IMR-90 (cell line): Measurements from ENCODE around the gene SLC38A5. TPM values are rescaled to one million over a fixed set of nuclear protein-coding genes. Genes with fewer than 3 reads are reported as not detected.
A peak's percentile ranks its signal among the peaks of the same experiment; 100 is the strongest.

Source experiments
- ATAC-seq: fragments of 200-7000 bp; cut with Tn5 transposase; 2 replicates; pipeline ENCODE4 v1.9.1; 2020; ENCODE audit warnings: low read depth, mild to moderate bottlenecking, moderate library complexity
- BruUV-seq: library from RNA; stranded (reverse); fragments of 400-500 nt; replicated peaks from 2 replicates; lab custom pipeline; 2021; lab: Mats Ljungman, UMichigan
- CTCF ChIA-PET: fragments of 300-600 bp; formaldehyde crosslinking; extraction: SDS; loops from one replicate; lab custom pipeline; 2021; ENCODE audit warnings: antibody characterized with exemption; lab: Yijun Ruan, JAX
- POLR2A ChIA-PET: fragments of 300-600 bp; sonication (Branson Sonifier 250); formaldehyde crosslinking; loops from one replicate; lab custom pipeline; 2022; ENCODE audit warnings: antibody characterized with exemption; ENCODE audit not compliant: unreplicated experiment; lab: Charles Lee
- DNase-seq: peaks from one replicate; pipeline ENCODE4 v3.0.0; 2013
- H2AFZ ChIP-seq: replicated peaks from 2 replicates; pipeline ENCODE3; 2013; ENCODE audit warnings: low read length, mild to moderate bottlenecking; ENCODE audit not compliant: poor library complexity
- H2AK5ac ChIP-seq: 2 replicates; pipeline ENCODE4 v1.6.1; 2013; ENCODE audit warnings: low read depth, low read length, inconsistent platforms
- H2AK9ac ChIP-seq: replicated peaks from 2 replicates; pipeline ENCODE3; 2013; ENCODE audit warnings: mild to moderate bottlenecking, low read depth, low read length, moderate library complexity; ENCODE audit not compliant: poor library complexity
- H2BK120ac ChIP-seq: 2 replicates; pipeline ENCODE4 v1.6.1; 2013; ENCODE audit warnings: low read depth, low read length, inconsistent platforms
- H2BK15ac ChIP-seq: 3 replicates; pipeline ENCODE4 v1.6.1; 2013; ENCODE audit warnings: low read depth, low read length, inconsistent platforms
- H2BK20ac ChIP-seq: 2 replicates; pipeline ENCODE4 v1.6.1; 2013; ENCODE audit warnings: low read depth, mild to moderate bottlenecking, inconsistent platforms, low read length, moderate library complexity
- H2BK5ac ChIP-seq: 2 replicates; pipeline ENCODE4 v1.6.1; 2013; ENCODE audit warnings: mild to moderate bottlenecking, low read depth, low read length, inconsistent platforms; ENCODE audit not compliant: poor library complexity, severe bottlenecking
- H3K14ac ChIP-seq: replicated peaks from 2 replicates; pipeline ENCODE4 v1.6.1; 2013; ENCODE audit warnings: low read depth, low read length, inconsistent platforms
- H3K18ac ChIP-seq: 2 replicates; pipeline ENCODE4 v1.6.1; 2013; ENCODE audit warnings: low read depth, low read length, control low read depth
- H3K23ac ChIP-seq: 2 replicates; pipeline ENCODE4 v1.6.1; 2013; ENCODE audit warnings: low read depth, low read length, inconsistent platforms
- H3K27ac ChIP-seq: 2 replicates; pipeline ENCODE4 v1.5.1; 2013; ENCODE audit warnings: mild to moderate bottlenecking, control low read depth, low read length; ENCODE audit not compliant: insufficient read depth
- H3K27me3 ChIP-seq: 2 replicates; pipeline ENCODE4 v1.6.1; 2013; ENCODE audit warnings: low read length; ENCODE audit not compliant: control insufficient read depth, insufficient read depth
- H3K36me3 ChIP-seq: 2 replicates; pipeline ENCODE4 v1.6.1; 2013; ENCODE audit warnings: low read length, mixed read lengths; ENCODE audit not compliant: control insufficient read depth, insufficient read depth
- H3K4ac ChIP-seq: 2 replicates; pipeline ENCODE4 v1.6.1; 2013; ENCODE audit warnings: low read depth, low read length, inconsistent platforms
- H3K4me1 ChIP-seq: 2 replicates; pipeline ENCODE4 v1.6.1; 2013; ENCODE audit warnings: low read length, mixed read lengths; ENCODE audit not compliant: control insufficient read depth, insufficient read depth
- H3K4me2 ChIP-seq: 2 replicates; pipeline ENCODE4 v1.6.1; 2013; ENCODE audit warnings: low read depth, mild to moderate bottlenecking, control low read depth, low read length, moderate library complexity
- H3K4me3 ChIP-seq: 2 replicates; pipeline ENCODE4 v1.5.1; 2013; ENCODE audit warnings: low read depth, mild to moderate bottlenecking, control low read depth, low read length, moderate library complexity; ENCODE audit not compliant: insufficient read depth
- H3K56ac ChIP-seq: 2 replicates; pipeline ENCODE4 v1.6.1; 2013; ENCODE audit warnings: low read length, inconsistent platforms; ENCODE audit not compliant: insufficient read depth; ENCODE audit errors: extremely low read depth
- H3K79me1 ChIP-seq, 2 experiments: 2 replicates each; pipeline ENCODE4 v1.6.1; 2013; ENCODE audit warnings: low read length in 2 of 2, inconsistent platforms in 1 of 2, low read depth in 1 of 2
- H3K9ac ChIP-seq: 2 replicates; pipeline ENCODE4 v1.6.1; 2013; ENCODE audit warnings: low read depth, low read length, control low read depth
- H3K9me1 ChIP-seq: 2 replicates; pipeline ENCODE4 v1.6.1; 2013; ENCODE audit warnings: low read length, inconsistent platforms; ENCODE audit not compliant: insufficient read depth
- H3K9me3 ChIP-seq: 2 replicates; pipeline ENCODE4 v1.6.1; 2013; ENCODE audit warnings: low read length; ENCODE audit not compliant: control insufficient read depth, insufficient read depth
- H4K20me1 ChIP-seq: 2 replicates; pipeline ENCODE4 v1.6.1; 2013; ENCODE audit warnings: low read length, inconsistent platforms; ENCODE audit not compliant: insufficient read depth
- H4K5ac ChIP-seq: 2 replicates; pipeline ENCODE4 v1.6.1; 2013; ENCODE audit warnings: mild to moderate bottlenecking, low read depth, low read length, control low read depth
- H4K8ac ChIP-seq, 2 experiments: 2 replicates each; pipeline ENCODE4 v1.6.1; 2013; ENCODE audit warnings: low read depth in 2 of 2, low read length in 2 of 2, control low read depth in 1 of 2, inconsistent platforms in 1 of 2
- H4K91ac ChIP-seq: 2 replicates; pipeline ENCODE4 v1.6.1; 2013; ENCODE audit warnings: low read depth, low read length, inconsistent platforms; ENCODE audit not compliant: insufficient read depth
- FOS ChIP-seq: fragments of 150-350 bp; IDR thresholded peaks from 2 replicates; pipeline ENCODE4 v1.6.1; 2016; ENCODE audit warnings: low read depth, low read length
- MAZ ChIP-seq: IDR thresholded peaks from 2 replicates; pipeline ENCODE4 v1.6.1; 2012; ENCODE audit warnings: low read depth, mild to moderate bottlenecking, low read length, improper control_type of control experiment, moderate library complexity, borderline replicate concordance
- WGBS, 2 experiments: methylation state at CpG; one replicate each; pipeline versions ENCODE4 v1.1.5 to v1.1.7; 2013; ENCODE audit warnings: missing lambda C conversion rate in 2 of 2; ENCODE audit not compliant: insufficient read length in 1 of 2; ENCODE audit errors: extremely low coverage in 2 of 2; 5-methylcytosine and 5-hydroxymethylcytosine counted together
- dilution Hi-C: fragments of 300-500 bp; cut with HindIII; formaldehyde crosslinking; loops from one replicate; pipeline ENCODE4 v1.14.3; 2018; ENCODE audit warnings: low sequenced_read_pairs; ENCODE audit not compliant: unreplicated experiment
- in situ Hi-C: fragments of 300-500 bp; cut with MboI; formaldehyde crosslinking; loops from 3 replicates; pipeline ENCODE4 v1.14.3; 2019; ENCODE audit warnings: low sequenced_read_pairs, inconsistent platforms, mixed read lengths
- intact Hi-C: fragments of 100-400 bp; cut with micrococcal nuclease; formaldehyde crosslinking; loops from 2 replicates; pipeline ENCODE4 v1.10.0; 2022
- polyA plus RNA-seq, 3 experiments: library from polyadenylated mRNA; depleted of rRNA; stranded (reverse); fragments of >200 nt; gene quantifications; 2 replicates each; pipeline ENCODE4 v1.2.3, GENCODE V29; 2012; ENCODE audit warnings: low replicate concordance in 1 of 3
- total RNA-seq: library from RNA; depleted of rRNA; stranded (reverse); fragments of >200 nt; gene quantifications from 2 replicates; pipeline ENCODE4 v1.2.3, GENCODE V29; 2012

Gene SLC38A5
- total and polyA plus RNA-seq, 2 of the 4 experiments (the other 2 are of a cell fraction), result 12.2 to 20.4 TPM

DNA sequence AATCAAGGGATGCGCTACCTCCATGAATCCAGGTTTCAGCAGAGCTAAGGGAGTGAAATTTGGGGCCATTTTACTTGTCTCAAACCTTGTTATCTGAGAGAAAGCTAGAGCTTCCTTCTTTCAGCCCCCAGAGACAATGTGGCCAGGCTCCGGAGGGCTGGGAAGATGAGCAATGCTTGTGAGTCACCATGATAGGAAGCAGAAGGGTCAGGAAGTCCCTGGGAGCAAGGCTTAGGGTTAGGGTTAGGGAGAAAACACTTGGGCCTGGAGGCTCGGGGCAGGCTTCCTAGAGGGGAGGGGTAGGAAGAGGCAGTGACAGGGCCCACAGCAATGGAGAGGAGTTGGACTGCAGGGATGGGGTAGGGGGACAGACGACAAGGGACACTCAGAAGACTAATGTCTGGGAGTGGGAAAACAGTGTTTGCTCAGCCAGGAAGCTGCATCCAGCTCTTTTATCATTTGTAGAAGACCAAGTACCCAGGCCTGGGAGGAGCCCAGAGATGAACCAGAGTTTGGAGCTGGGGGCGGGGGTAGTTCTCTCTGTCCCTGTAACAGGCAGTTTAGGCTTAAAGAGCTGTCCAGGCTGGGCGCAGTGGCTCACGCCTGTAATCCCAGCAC is 22.3 kb upstream of the SLC38A5 start:
- H4K5ac ChIP-seq, result peak overlapping the region; percentile 36; the same call in 1 of the 2 replicates
- H4K8ac ChIP-seq, result peak overlapping the region; percentile 33 to 54; a peak in 2 of 4 replicates
- intact Hi-C loops, result loop anchor here (5.0 kb wide), 2 partner anchors 465 to 655 kb away; partner anchors contain the start of gene ZNF81
- H3K4me1 ChIP-seq, result peaks cover 5% of the 10 kb centered on the region
- H3K9ac ChIP-seq, result no peak overlapping the region
- H2AFZ ChIP-seq, result peak overlapping the region; percentile 68
- H3K4me3 ChIP-seq, result no peak overlapping the region
- dilution Hi-C loops, result no loop called here
- 0 out of 2 replicates have a peak overlapping the region, but pooled peaks have one; percentile 71 for H3K23ac ChIP-seq
- H2BK120ac ChIP-seq, result peak overlapping the region; percentile 73
- peak; percentile 35 for DNase-seq
- peak overlapping the region; percentile 78 for H3K4ac ChIP-seq
- H4K20me1 ChIP-seq, result no peaks in the 10 kb centered on the region
- BruUV-seq, result no TSS peak
- ChIA-PET CTCF (no interaction called here), POLR2A (no interaction called here)
- in situ Hi-C loops, result loop anchor here (10.0 kb wide), 1 partner anchor 408 kb away; no protein-coding TSS in a partner anchor
- peak overlapping the region; percentile 23 for H4K91ac ChIP-seq
- no peaks in the 10 kb centered on the region for H3K79me1 ChIP-seq
- peak overlapping the region; percentile 16 for H2BK5ac ChIP-seq
- no peak overlapping the region for H3K18ac ChIP-seq
- H3K27ac ChIP-seq, result peak overlapping the region; percentile 58
- WGBS, 2 experiments, result 72% methylated on average over 3 of the region's 7 CpGs; no CpG with 5 or more reads in 1 of the 2 experiments
- peak overlapping the region; percentile 62; the same call in 1 of the 2 replicates for H2BK20ac ChIP-seq
- H2BK15ac ChIP-seq, result peak overlapping the region; percentile 91; the same call in 1 of the 3 replicates
- no peak for TF ChIP-seq MAZ
- peak; percentile 13; the same call in 1 of the 2 replicates for TF ChIP-seq FOS
- H3K4me2 ChIP-seq, result no peak overlapping the region
- peak overlapping the region; percentile 44; the same call in 1 of the 2 replicates for H3K14ac ChIP-seq
- peak overlapping the region; percentile 44; the same call in 1 of the 2 replicates for H2AK5ac ChIP-seq
- no peaks in the 10 kb centered on the region for H3K27me3 ChIP-seq
- ATAC-seq, result peak; percentile 73
- peak overlapping the region; percentile 83 for H2AK9ac ChIP-seq
- peaks cover 13% of the 10 kb centered on the region for H3K9me1 ChIP-seq
- H3K56ac ChIP-seq, result no peak overlapping the region
- H3K36me3 ChIP-seq, result peaks cover 2% of the 10 kb centered on the region; the same call in 1 of the 2 replicates
- H3K9me3 ChIP-seq, result no peaks in the 10 kb centered on the region; the same call in 1 of the 2 replicates
